GM21717 (cell line): Measurements from ENCODE around the gene RORB.

Source experiments
- ATAC-seq: cut with Tn5 transposase; IDR thresholded peaks from one replicate; pipeline ENCODE4 v1.9.1; 2021; ENCODE audit warnings: mild to moderate bottlenecking, moderate library complexity; ENCODE audit not compliant: unreplicated experiment

Gene RORB

GRCh38 chr9:74589576-74589975 is 92.4 kb downstream of the RORB start:
- ATAC-seq: peak; percentile 87

DNA sequence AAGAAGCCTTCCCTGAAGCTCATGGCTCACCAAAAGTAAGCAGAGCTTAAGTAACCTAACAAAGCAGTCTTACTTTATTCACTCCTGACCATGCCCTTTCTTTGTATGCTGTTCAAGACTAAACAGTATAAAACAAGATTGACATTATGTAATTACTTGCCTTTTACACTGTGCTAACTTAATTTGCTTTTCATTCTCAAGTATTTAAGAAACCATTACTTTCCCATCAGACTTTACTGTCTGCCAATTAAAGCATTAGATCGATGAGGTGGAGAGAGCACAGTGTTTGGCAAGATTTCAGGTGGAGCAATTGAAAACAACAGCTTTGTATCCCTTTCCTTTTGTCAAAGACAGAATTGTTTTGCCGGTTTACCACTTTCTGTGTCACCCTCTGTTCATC is 98.2 kb downstream of the RORB start:
- ATAC-seq: no peak

DNA sequence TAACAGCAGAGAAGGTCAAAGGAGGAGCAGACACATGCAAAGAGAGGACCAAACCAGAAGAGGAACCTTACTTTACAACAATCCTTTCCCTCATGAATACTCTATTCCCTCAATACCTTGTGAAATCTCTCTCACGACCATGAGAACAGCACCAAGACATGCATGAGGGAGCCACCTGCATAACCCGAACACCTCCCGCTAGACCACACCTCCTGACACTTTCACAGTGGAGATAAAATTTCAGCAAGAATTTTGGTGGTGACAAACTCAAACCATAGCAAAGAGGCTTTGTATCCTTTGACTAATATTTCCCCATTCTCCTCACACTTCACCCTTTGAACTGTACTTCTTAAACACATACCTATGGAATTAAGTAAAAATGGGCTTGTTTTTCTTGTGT is 101.7 kb downstream of the RORB start:
- ATAC-seq: no peak

DNA sequence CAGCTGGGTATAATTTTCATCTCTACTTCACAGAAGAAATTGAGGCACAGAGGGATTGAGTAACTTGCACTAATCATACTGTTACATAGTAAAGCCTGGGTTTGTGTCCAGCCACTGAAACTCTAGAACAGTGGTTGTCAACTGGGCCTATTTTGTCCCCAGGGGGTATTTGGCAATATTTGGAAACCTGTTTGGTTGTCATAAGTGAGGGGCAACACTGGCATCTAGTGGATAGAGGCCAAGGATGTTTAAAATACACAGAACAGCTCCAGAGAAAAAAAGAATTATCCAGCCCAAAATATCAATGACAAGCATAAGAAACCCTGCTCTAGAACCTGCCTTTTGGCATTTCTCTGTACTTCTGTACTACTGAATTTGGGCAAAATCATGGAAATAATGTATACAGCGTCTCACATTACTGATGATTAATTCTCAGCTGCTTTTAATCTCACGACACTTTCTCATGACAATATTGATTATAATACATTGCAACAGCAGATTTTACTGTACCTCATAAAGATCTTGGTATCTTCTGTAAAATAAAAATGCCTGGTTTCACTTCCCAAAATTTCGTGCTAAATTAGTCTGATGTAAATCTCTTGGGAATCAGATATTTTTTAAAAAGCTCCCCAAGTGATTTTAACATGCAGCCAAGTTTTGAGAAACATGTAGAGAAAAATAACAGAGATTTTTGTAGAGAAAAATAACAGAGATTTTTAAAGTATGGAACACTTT is 112.7 kb downstream of the RORB start:
- no peak for ATAC-seq

DNA sequence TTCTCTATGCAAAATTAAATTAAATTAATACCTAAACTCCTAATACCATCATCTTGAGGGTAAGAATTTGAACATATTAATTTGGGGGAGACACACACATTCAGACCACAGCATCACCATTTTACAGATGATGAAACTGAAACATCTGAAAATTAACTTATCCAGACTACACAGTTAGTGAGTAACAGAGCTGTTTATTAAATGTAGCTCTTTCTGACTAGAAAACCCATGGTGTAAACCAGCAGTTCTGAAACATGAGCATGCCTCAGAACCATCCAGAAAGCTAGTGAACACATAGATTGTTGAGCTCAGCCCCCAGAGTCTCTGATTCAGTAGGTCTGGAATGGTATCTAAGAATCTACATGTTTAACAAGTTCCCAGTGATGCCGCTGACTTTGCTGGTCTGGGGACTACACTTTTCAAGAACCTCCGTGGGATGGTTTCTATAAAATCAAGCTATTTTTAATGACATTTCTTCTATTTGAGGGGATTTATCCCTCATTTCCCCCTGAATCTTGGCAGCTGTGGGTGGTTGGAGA is 113.5 kb downstream of the RORB start:
- no peak for ATAC-seq

DNA sequence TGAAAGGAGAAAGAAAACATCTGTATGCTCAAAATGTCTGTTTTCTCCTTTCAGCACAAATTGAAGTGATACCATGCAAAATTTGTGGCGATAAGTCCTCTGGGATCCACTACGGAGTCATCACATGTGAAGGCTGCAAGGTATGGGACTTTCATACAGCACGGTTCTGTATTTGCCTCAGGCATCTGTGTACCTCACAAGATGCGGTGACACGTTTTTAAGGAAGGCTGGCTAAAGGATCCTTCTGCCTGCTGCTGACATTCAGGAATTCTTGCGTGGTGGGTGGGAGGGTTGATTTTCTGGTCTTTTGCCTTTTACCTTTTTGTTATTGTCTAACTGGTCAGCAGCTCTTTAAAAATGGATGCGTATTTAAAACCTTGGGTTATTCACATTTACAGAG is 133.1 kb downstream of the RORB start:
- no peak for ATAC-seq

GRCh38 chr9:74639112-74639511 is 142.0 kb downstream of the RORB start:
- ATAC-seq: no peak

DNA sequence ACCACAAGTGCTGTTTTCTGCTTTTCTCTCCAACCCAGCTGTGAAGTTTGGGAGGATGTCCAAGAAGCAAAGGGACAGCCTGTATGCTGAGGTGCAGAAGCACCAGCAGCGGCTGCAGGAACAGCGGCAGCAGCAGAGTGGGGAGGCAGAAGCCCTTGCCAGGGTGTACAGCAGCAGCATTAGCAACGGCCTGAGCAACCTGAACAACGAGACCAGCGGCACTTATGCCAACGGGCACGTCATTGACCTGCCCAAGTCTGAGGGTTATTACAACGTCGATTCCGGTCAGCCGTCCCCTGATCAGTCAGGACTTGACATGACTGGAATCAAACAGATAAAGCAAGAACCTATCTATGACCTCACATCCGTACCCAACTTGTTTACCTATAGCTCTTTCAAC is 145.2 kb downstream of the RORB start:
- ATAC-seq: no peak

- no peak for ATAC-seq
Measured at GRCh38 chr9:74643303-74643923, 146.3 kb downstream of the RORB start.

DNA sequence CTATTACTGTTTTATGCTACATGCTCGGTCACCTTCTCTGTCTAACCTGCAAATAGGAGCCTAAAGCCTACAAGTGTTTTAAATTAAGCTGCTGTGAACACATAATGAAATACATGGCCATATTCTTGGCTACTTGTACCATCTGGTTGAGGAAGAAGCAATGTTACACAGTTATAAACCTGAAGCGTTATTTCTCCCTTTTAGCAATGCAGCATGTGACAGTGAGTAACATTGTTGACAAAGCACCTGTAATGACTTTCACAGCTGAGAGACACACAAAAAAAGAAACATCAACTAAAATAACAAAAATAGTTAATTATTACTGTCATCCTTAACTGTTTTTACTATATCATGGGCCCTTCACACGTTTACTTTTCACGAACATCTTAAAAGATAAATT is 146.9 kb downstream of the RORB start:
- no peak for ATAC-seq

GRCh38 chr9:74645007-74645639 is 148.0 kb downstream of the RORB start:
- peak; percentile 61 for ATAC-seq

DNA sequence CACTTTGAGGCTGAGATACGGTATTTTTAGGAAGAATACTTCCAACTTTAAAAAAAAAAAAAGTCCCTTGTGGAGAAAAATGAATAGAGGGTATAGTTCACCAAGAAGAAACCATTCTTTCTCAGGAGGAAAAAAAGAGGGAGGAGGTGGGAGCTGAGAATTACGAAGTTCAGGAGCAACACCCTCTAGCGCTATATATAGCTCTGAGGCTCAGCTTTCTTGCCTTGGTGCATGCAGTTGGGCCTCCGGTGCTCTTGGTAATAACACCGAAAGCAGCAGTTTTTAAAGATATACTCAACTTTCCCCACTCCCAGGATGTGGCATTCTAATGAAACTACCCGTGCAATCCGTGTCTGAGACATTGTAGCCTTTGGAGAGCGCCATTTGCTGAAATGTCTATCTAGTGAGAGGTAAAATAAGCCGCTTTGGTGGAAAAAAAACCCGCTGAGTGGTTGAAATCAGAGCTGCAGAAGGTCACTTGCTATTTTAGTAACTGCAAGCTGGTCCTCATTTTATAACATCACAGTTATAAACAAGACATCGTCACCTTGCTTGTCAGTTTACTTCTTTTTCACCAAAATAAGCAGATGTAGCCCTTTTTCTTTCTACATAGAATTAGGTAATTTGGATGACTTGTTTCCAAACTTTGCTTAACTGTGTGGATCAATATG is 156.4 kb downstream of the RORB start:
- no peak for ATAC-seq

DNA sequence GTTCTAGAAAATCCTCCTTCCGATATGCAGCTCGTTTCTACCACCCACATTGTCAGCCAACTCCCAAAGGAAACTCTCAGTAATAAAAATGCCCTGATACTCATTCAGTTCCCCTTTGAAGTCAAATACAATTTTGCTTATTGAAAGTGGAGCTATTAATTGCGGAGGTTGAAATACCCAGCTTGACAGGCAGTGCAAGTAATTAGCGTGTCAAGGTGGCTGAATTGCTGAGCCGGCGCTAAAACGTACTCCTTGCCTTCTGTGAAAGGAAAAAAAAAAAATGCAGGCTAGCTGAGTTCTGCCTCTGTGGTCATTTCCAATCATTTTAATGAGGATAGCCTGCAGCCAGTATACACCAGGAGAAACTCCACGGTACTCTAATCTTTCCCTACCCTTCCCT is 165.5 kb downstream of the RORB start:
- ATAC-seq: no peak

DNA sequence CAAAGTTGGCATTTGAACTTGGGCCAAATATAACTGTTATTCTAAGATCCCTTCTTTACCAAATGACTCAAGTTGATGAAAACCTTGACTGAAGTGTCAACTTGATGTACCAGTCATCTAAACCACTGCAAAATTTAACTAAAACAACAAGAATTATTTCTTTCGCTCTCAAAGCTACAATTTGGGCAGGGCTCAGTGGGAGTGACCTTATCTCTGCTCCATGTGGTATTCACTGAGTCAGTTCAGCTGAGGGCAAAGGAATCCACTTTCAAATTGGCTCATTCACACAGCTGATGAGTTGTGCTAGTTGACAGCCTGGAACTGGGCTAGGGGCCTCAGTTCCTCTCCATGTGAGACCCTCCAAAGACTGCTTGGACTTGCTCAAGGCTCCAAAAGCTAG is 166.3 kb downstream of the RORB start:
- no peak for ATAC-seq

DNA sequence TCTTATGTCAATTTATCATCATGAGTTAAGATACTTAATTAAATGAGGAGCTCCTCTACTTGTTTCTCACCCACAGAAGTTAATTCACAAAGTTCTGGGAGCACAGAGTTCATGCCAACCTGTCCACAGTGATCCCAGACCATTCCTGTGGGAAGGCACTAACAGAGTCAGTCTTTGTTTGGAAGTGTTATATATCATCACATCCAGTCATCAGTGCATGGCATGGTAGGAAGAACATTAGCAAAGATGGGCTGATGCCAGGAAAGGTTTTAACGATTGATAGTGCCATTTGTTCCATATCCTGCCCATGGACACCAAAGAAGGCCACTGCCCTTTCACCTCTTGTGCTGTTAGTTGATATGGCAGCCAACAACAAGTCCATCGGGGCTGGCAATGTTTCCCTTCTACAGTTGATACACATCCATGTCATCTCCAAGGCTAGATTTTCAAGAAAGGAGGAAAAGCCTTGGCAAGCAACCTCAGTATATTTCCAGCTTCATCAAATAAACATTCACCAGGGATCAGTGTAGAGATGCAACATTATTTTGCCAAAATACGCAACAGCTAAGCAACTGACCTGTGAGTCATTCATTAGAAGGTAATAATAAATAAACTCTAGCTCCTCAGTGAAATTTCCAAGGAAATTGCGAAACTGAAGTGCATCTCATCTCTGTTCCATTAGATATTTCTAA is 169.6 kb downstream of the RORB start:
- ATAC-seq: no peak

GRCh38 chr9:74672237-74672636 is 175.1 kb downstream of the RORB start:
- no peak for ATAC-seq

DNA sequence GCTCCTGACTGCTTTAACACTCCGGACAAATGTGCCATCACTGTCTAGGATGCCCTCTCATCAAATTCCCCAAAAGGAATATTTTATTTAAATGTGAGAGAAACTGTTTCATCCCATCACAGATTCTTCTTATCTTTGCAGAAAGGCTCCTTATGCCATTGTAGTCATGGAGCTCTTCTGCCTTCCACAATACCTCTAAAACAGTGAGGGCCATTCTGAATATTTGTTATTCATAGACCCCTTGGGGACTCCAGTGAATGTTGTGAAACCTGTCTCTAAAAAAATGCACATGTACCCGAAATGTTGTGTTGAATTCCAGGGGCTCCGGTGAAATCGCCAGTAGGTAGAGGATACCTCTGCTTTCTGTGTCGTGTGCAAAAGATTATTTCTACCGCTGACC is 176.9 kb downstream of the RORB start:
- ATAC-seq: no peak

DNA sequence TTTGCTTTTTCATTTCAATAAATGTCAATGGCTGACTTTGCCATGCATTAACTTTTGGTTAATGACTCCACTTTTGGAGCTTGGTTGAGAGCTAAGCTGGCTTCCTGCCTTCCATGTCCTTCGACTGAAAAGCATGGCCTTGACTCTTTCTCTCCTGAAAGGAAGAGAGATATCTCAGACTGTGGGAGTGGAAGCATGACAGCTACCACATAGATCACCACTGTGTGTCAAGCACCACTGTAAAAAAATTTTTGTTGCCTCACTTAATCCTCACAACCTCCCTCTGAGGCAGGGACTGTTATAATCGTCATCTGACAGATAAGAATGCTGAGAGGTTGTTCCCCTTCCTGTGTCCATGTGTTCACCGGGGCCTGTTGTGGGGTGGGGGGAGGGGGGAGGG is 184.8 kb downstream of the RORB start:
- no peak for ATAC-seq

- ATAC-seq: no peak
Measured at GRCh38 chr9:74683322-74683721, 186.2 kb downstream of the RORB start.

DNA sequence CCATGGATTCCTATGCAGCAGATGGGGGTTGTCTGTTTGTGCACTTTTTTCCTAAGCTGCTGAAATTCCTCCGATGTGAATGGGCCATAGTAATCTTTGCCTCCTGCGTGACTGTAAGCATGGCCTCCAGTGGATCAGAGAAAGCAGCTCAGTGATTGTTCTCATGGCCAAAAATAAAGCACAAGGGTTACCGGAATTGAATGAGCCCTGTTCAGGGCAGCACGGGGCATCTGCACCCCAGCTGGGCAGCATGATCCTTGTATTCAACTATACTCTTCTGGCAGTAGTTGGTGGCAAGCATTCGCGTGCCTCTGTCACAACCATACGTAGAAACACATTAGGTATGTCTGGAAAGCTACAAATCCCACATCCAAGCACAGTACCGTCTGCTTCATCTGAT is 193.9 kb downstream of the RORB start:
- ATAC-seq: no peak

GRCh38 chr9:74696520-74696919 is 199.4 kb downstream of the RORB start:
- ATAC-seq: no peak
